H1 (cell line): Measurements from ENCODE around the gene FXYD5. TPM values are rescaled to one million over a fixed set of nuclear protein-coding genes. Genes with fewer than 3 reads are reported as not detected.

Source experiments
- ASH2L ChIP-seq: fragments of 200-600, 300-600 bp; sonication (generic); IDR thresholded peaks from one replicate; pipeline ENCODE4 v1.7.1; 2017; ENCODE audit warnings: low read length
- BCL11A ChIP-seq, 2 experiments: IDR thresholded peaks; one replicate each; pipeline ENCODE4 v1.6.1; 2011; ENCODE audit warnings: low read depth in 2 of 2, low read length in 2 of 2, mild to moderate bottlenecking in 2 of 2
- CEBPB ChIP-seq: IDR thresholded peaks from 2 replicates; pipeline ENCODE4 v1.6.1; 2012; ENCODE audit warnings: low read depth, low read length
- CREB1 ChIP-seq: IDR thresholded peaks from 2 replicates; pipeline ENCODE4 v1.6.1; 2012; ENCODE audit warnings: inconsistent platforms
- KDM1A ChIP-seq: fragments of 200-600, 300-600 bp; sonication (generic); IDR thresholded peaks from 2 replicates; pipeline ENCODE4 v1.7.1; 2016; ENCODE audit warnings: mild to moderate bottlenecking, low read length, borderline replicate concordance
- RAD21 ChIP-seq, 2 experiments: IDR thresholded peaks in 1 of 2; conservative IDR thresholded peaks in 1 of 2; 2 replicates each; pipeline ENCODE4 v1.6.1; 2011; ENCODE audit warnings: low read depth in 2 of 2, low read length in 2 of 2, improper control_type of control experiment in 1 of 2, inconsistent platforms in 1 of 2, mild to moderate bottlenecking in 1 of 2, moderate library complexity in 1 of 2
- polyA plus RNA-seq, 7 experiments: library from polyadenylated mRNA; depleted of rRNA in 3 of 7; stranded (reverse) in 5 of 7; unstranded in 2 of 7; fragments of >200 nt in 5 of 7; fragments of 200-250 nt in 2 of 7; gene quantifications; 1 replicate in 5 of 7; 2 replicates in 1 of 7; 4 replicates in 1 of 7; pipeline versions ENCODE4 v1.2.1 to v1.2.3, GENCODE V29; 2011 to 2013; ENCODE audit warnings: missing spikeins in 2 of 7, mixed read lengths in 2 of 7
- total RNA-seq: library from RNA; stranded (reverse); fragmentation: NEBNext Ultra II Directional; extraction: Animal tissue kit (Norgen Biotek cat#: 25700); gene quantifications from 2 replicates; pipeline ENCODE4 v1.2.1, GENCODE V29; 2021
- TF ChIP-seq, protein P1 (sequence below): fragments of 300-600 bp; sonication (generic); IDR thresholded peaks from 2 replicates; pipeline ENCODE4 v1.7.1; 2012; ENCODE audit warnings: low read length, moderate library complexity, mild to moderate bottlenecking, inconsistent platforms; ENCODE audit not compliant: insufficient replicate concordance
- TF ChIP-seq, protein P2 (sequence below), 3 experiments: IDR thresholded peaks; 1 replicate in 2 of 3; 2 replicates in 1 of 3; pipeline versions ENCODE4 v1.5.1 to v1.6.1; 2011; ENCODE audit warnings: low read length in 3 of 3, mild to moderate bottlenecking in 3 of 3, inconsistent platforms in 2 of 3, low read depth in 1 of 3, moderate library complexity in 1 of 3; ENCODE audit not compliant: insufficient read depth in 1 of 3; ENCODE audit errors: control extremely low read depth in 1 of 3

FXYD5 gene
- total and polyA plus RNA-seq, 2 of the 8 experiments (the other 6 are each of a cell fraction or from before 2014, with no cell fraction given), result 99.0 to 191 TPM

DNA sequence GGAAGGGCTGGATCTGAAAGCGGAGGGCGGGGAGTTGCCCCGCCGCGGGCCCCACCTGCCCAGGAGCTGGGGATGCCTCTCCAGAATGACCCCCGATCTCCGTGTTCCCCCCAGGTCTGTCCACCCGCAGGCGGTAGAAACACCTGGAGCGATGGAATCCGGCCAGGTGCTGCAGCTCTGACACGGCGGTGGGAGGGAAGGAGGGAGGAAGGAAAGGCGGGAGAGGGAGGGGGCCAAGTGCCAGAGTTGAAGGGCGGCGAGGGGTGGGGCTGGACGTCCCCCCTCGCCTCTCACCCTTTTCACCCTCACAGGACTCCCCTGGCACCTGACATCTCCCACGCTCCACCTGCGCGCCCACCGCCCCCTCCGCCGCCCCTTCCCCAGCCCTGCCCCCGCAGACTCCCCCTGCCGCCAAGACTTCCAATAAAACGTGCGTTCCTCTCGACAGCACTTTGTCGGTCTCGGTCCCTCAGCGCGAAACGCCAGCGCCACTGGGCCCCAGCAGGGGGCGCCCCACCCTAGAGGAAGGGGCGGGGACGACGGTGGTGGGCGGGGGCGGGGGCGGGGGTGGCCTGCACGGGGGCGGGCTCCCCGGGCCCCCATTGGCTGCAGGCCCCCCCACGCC lies 11.8 kb upstream of the FXYD5 start (continued):
- TF ChIP-seq, protein P1, sequence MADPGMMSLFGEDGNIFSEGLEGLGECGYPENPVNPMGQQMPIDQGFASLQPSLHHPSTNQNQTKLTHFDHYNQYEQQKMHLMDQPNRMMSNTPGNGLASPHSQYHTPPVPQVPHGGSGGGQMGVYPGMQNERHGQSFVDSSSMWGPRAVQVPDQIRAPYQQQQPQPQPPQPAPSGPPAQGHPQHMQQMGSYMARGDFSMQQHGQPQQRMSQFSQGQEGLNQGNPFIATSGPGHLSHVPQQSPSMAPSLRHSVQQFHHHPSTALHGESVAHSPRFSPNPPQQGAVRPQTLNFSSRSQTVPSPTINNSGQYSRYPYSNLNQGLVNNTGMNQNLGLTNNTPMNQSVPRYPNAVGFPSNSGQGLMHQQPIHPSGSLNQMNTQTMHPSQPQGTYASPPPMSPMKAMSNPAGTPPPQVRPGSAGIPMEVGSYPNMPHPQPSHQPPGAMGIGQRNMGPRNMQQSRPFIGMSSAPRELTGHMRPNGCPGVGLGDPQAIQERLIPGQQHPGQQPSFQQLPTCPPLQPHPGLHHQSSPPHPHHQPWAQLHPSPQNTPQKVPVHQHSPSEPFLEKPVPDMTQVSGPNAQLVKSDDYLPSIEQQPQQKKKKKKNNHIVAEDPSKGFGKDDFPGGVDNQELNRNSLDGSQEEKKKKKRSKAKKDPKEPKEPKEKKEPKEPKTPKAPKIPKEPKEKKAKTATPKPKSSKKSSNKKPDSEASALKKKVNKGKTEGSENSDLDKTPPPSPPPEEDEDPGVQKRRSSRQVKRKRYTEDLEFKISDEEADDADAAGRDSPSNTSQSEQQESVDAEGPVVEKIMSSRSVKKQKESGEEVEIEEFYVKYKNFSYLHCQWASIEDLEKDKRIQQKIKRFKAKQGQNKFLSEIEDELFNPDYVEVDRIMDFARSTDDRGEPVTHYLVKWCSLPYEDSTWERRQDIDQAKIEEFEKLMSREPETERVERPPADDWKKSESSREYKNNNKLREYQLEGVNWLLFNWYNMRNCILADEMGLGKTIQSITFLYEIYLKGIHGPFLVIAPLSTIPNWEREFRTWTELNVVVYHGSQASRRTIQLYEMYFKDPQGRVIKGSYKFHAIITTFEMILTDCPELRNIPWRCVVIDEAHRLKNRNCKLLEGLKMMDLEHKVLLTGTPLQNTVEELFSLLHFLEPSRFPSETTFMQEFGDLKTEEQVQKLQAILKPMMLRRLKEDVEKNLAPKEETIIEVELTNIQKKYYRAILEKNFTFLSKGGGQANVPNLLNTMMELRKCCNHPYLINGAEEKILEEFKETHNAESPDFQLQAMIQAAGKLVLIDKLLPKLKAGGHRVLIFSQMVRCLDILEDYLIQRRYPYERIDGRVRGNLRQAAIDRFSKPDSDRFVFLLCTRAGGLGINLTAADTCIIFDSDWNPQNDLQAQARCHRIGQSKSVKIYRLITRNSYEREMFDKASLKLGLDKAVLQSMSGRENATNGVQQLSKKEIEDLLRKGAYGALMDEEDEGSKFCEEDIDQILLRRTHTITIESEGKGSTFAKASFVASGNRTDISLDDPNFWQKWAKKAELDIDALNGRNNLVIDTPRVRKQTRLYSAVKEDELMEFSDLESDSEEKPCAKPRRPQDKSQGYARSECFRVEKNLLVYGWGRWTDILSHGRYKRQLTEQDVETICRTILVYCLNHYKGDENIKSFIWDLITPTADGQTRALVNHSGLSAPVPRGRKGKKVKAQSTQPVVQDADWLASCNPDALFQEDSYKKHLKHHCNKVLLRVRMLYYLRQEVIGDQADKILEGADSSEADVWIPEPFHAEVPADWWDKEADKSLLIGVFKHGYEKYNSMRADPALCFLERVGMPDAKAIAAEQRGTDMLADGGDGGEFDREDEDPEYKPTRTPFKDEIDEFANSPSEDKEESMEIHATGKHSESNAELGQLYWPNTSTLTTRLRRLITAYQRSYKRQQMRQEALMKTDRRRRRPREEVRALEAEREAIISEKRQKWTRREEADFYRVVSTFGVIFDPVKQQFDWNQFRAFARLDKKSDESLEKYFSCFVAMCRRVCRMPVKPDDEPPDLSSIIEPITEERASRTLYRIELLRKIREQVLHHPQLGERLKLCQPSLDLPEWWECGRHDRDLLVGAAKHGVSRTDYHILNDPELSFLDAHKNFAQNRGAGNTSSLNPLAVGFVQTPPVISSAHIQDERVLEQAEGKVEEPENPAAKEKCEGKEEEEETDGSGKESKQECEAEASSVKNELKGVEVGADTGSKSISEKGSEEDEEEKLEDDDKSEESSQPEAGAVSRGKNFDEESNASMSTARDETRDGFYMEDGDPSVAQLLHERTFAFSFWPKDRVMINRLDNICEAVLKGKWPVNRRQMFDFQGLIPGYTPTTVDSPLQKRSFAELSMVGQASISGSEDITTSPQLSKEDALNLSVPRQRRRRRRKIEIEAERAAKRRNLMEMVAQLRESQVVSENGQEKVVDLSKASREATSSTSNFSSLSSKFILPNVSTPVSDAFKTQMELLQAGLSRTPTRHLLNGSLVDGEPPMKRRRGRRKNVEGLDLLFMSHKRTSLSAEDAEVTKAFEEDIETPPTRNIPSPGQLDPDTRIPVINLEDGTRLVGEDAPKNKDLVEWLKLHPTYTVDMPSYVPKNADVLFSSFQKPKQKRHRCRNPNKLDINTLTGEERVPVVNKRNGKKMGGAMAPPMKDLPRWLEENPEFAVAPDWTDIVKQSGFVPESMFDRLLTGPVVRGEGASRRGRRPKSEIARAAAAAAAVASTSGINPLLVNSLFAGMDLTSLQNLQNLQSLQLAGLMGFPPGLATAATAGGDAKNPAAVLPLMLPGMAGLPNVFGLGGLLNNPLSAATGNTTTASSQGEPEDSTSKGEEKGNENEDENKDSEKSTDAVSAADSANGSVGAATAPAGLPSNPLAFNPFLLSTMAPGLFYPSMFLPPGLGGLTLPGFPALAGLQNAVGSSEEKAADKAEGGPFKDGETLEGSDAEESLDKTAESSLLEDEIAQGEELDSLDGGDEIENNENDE, result no peak
- TF ChIP-seq CREB1, result peak; percentile 5; the same call in 1 of the 2 replicates
- TF ChIP-seq KDM1A, result no peak
- TF ChIP-seq RAD21 (IDR thresholded peaks at IDR 0.05 in 1 of 2, conservative IDR thresholded peaks at IDR 0.05 in 1 of 2; ENCODE audit: low read depth in 2 of 2, low read length in 2 of 2), result peak in 1 of 2 experiments; percentile 56; a peak in 3 of 4 replicates
- TF ChIP-seq ASH2L, result peak; percentile 38
- no peak for TF ChIP-seq BCL11A (IDR thresholded peaks at IDR 0.05; ENCODE audit: low read depth in 2 of 2, low read length in 2 of 2)
- TF ChIP-seq, protein P2, sequence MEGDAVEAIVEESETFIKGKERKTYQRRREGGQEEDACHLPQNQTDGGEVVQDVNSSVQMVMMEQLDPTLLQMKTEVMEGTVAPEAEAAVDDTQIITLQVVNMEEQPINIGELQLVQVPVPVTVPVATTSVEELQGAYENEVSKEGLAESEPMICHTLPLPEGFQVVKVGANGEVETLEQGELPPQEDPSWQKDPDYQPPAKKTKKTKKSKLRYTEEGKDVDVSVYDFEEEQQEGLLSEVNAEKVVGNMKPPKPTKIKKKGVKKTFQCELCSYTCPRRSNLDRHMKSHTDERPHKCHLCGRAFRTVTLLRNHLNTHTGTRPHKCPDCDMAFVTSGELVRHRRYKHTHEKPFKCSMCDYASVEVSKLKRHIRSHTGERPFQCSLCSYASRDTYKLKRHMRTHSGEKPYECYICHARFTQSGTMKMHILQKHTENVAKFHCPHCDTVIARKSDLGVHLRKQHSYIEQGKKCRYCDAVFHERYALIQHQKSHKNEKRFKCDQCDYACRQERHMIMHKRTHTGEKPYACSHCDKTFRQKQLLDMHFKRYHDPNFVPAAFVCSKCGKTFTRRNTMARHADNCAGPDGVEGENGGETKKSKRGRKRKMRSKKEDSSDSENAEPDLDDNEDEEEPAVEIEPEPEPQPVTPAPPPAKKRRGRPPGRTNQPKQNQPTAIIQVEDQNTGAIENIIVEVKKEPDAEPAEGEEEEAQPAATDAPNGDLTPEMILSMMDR (IDR thresholded peaks at IDR 0.05; ENCODE audit: control extremely low read depth in 1 of 3, insufficient read depth in 1 of 3, low read depth in 1 of 3, low read length in 3 of 3), result peak; percentile 39 to 67 (median 57)
- no peak for TF ChIP-seq CEBPB
